WTC11 (cell line): ENCODE measurements around the gene TOMM40L. TPM values are rescaled to one million over a fixed set of nuclear protein-coding genes. Genes with fewer than 3 reads are reported as not detected.

Experiments used
- ATAC-seq: fragments of 200-7000 bp; cut with Tn5 transposase; 2 replicates; pipeline ENCODE4 v1.10.0; 2021; ENCODE audit warnings: mild to moderate bottlenecking, moderate library complexity
- CTCF ChIA-PET: fragments of 300-600 bp; sonication (Branson Sonifier 250); formaldehyde crosslinking; loops from one replicate; lab custom pipeline; 2021; ENCODE audit warnings: antibody characterized with exemption; lab: Charles Lee
- POLR2A ChIA-PET: fragments of 350-600 bp; sonication (Branson Sonifier 250); formaldehyde crosslinking; loops from one replicate; lab custom pipeline; 2021; ENCODE audit warnings: antibody characterized with exemption; lab: Charles Lee
- DNase-seq: peaks from one replicate; pipeline ENCODE4 v3.0.0; 2021; ENCODE audit warnings: low spot score
- H3K27ac Mint-ChIP-seq: 2 replicates; pipeline ENCODE4 v1.8.0; 2021; ENCODE audit warnings: mixed read lengths
- H3K27me3 Mint-ChIP-seq: 2 replicates; pipeline ENCODE4 v1.8.0; 2021; ENCODE audit warnings: low read depth, mild to moderate bottlenecking, moderate library complexity, mixed read lengths
- H3K36me3 Mint-ChIP-seq: 2 replicates; pipeline ENCODE4 v1.8.0; 2021; ENCODE audit warnings: mixed read lengths
- H3K4me1 Mint-ChIP-seq: 2 replicates; pipeline ENCODE4 v1.8.0; 2022; ENCODE audit warnings: mixed read lengths
- H3K4me3 Mint-ChIP-seq: 2 replicates; pipeline ENCODE4 v1.8.0; 2021; ENCODE audit warnings: mild to moderate bottlenecking, moderate library complexity, mixed read lengths
- H3K9me3 Mint-ChIP-seq: 2 replicates; pipeline ENCODE4 v1.8.0; 2021; ENCODE audit warnings: mixed read lengths
- AFF4 ChIP-seq: sonication (generic); formaldehyde crosslinking; IDR thresholded peaks from 2 replicates; pipeline ENCODE4 v1.8.1; 2023; ENCODE audit warnings: mild to moderate bottlenecking, missing genetic modification reagents, borderline replicate concordance
- EMX1 ChIP-seq: fragments of 250-450 bp; sonication (Bioruptor Pico); IDR thresholded peaks from 2 replicates; pipeline ENCODE4 v1.8.0; 2021; ENCODE audit warnings: mild to moderate bottlenecking
- FOXJ3 ChIP-seq: sonication (generic); formaldehyde crosslinking; IDR thresholded peaks from 2 replicates; pipeline ENCODE4 v1.9.0; 2021; ENCODE audit warnings: missing genetic modification reagents, mild to moderate bottlenecking, borderline replicate concordance
- MYBL2 ChIP-seq: sonication (generic); formaldehyde crosslinking; IDR thresholded peaks from 2 replicates; pipeline ENCODE4 v1.8.1; 2023; ENCODE audit warnings: mild to moderate bottlenecking, moderate library complexity, missing genetic modification reagents
- NFATC4 ChIP-seq: fragments of 250-450 bp; sonication (Bioruptor Pico); IDR thresholded peaks from 2 replicates; pipeline ENCODE4 v1.9.0; 2021; ENCODE audit warnings: mild to moderate bottlenecking
- SMAD3 ChIP-seq: sonication (generic); formaldehyde crosslinking; IDR thresholded peaks from 2 replicates; pipeline ENCODE4 v1.8.0; 2022; ENCODE audit warnings: missing genetic modification reagents, mild to moderate bottlenecking, borderline replicate concordance
- TEAD4 ChIP-seq: sonication (generic); formaldehyde crosslinking; IDR thresholded peaks from 2 replicates; pipeline ENCODE4 v1.8.0; 2022; ENCODE audit warnings: mild to moderate bottlenecking, missing genetic modification reagents
- ZBTB21 ChIP-seq: sonication (generic); formaldehyde crosslinking; IDR thresholded peaks from 2 replicates; pipeline ENCODE4 v1.8.1; 2023; ENCODE audit warnings: mild to moderate bottlenecking, missing genetic modification reagents, borderline replicate concordance
- ZBTB43 ChIP-seq: sonication (generic); formaldehyde crosslinking; IDR thresholded peaks from 2 replicates; pipeline ENCODE4 v1.8.1; 2023; ENCODE audit warnings: mild to moderate bottlenecking, missing genetic modification reagents
- ZNF138 ChIP-seq: sonication (generic); formaldehyde crosslinking; conservative IDR thresholded peaks from 2 replicates; pipeline ENCODE4 v1.8.1; 2022; ENCODE audit warnings: mild to moderate bottlenecking, moderate library complexity, missing genetic modification reagents
- ZNF396 ChIP-seq: fragments of 250-450 bp; sonication (Bioruptor Pico); IDR thresholded peaks from 2 replicates; pipeline ENCODE4 v1.8.0; 2021; ENCODE audit warnings: mild to moderate bottlenecking, moderate library complexity, borderline replicate concordance
- total RNA-seq: library from RNA; stranded (reverse); gene quantifications from 3 replicates; pipeline ENCODE4 v1.2.3, GENCODE V29; 2021
- TF ChIP-seq, protein P1 (sequence below): fragments of 250-450 bp; sonication (Bioruptor Pico); IDR thresholded peaks from 2 replicates; pipeline ENCODE4 v1.9.0; 2021; ENCODE audit warnings: mild to moderate bottlenecking
- TF ChIP-seq, protein P2 (sequence below): sonication (generic); formaldehyde crosslinking; IDR thresholded peaks from 2 replicates; pipeline ENCODE4 v1.8.1; 2022; ENCODE audit warnings: low read depth, mild to moderate bottlenecking, moderate library complexity, missing genetic modification reagents, borderline replicate concordance
- TF ChIP-seq, protein P3 (sequence below): sonication (generic); formaldehyde crosslinking; IDR thresholded peaks from 2 replicates; pipeline ENCODE4 v1.8.1; 2022; ENCODE audit warnings: mild to moderate bottlenecking, moderate library complexity, missing genetic modification reagents

The TOMM40L gene
- total RNA-seq, 1 experiment from 2014 or later = 16.9 TPM

DNA sequence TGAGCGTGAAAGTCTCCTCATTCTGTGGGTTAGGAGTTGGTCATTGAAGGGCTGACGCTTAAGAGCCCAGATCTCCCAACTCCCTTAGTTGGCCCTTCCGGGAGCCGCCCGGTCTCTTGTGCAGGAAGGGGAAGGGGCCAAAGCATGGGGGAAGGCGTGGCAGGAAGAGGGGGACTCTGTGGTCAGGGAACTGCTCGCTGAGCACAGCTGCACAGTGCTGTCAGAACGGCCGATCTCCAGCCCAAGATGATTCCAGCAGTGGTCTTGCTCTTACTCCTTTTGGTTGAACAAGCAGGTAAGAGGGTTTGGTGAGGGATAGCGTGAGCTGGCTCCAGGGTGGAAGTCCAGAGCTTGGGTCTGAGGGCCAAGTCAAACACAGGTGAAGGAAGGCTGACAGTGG is 10.8 kb upstream of the TOMM40L start, which contains the start of gene FCER1G:
Gene FCER1G (plus strand): TSS at position 220 of the 400 bp plus-strand sequence. CDS start 27 bp downstream, at position 247.
- POLR2A ChIA-PET = no interaction called here
- TF ChIP-seq AFF4 (CRISPR knock-in tag) (no peak), NFATC4 (CRISPR knock-in tag) (0 out of 2 replicates have a peak, but pooled peaks have one; percentile 18)
- Mint-ChIP-seq H3K36me3 (peaks cover 42% of the 10 kb centered on the region), H3K27ac (peak within 1 kb of the TSS; percentile 50), H3K4me3 (no peak within 1 kb of the TSS), H3K9me3 (no peaks in the 10 kb centered on the region), H3K4me1 (peaks cover 34% of the 10 kb centered on the region), H3K27me3 (no peaks in the 10 kb centered on the region; the same call in 1 of the 2 replicates)
- CTCF ChIA-PET = interaction anchor here (0.8 to 3.5 kb wide), 2 partner anchors 10 to 91 kb away, joined by 3 to 29 read pairs; partner anchors contain the start of gene TOMM40L
- DNase-seq (no peak), ATAC-seq (no peak)

DNA sequence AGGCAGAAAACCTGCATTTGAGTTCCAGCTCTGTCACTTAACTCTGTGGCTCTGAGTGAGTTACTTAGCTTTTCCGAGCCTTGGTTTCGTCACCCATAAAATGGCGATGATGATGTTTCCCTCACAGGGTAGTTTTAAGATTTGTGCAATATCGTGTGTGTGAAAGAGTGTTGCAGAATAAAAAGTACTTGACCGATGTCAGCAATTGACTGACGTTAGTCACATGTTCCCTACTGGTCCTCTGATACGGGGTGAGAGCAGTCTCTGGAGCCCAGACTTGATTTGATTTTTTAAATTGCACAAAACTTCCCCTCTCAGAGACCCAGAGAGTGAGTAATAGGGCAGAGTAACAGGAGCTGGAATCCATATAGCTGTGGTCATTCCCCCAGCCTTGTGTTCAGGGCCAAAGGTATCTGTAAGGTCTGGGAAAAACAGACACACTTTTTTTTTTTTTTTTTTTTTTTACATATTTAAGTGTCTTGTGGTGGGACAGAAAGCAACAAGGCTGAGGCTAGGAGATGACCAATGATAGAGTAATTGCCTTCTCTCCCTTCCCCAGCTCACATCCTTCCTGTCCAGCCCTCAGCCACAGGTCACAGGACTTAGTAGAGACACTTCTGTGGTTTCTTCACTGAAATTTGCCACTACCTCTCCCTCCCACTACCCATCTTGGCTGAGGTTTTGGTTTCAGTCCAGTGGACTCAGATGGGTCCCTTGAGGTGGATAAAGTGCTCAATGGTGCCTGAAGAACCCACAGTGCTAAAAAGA is 8.7 kb upstream of the TOMM40L start:
- CTCF ChIA-PET = interaction anchor here (1.2 to 3.5 kb wide), 4 partner anchors 8 to 89 kb away, joined by 4 to 29 read pairs (median 6); partner anchors contain the start of gene TOMM40L
- POLR2A ChIA-PET = interaction anchor here (0.5 to 1.4 kb wide), 2 partner anchors 9 to 164 kb away, joined by 5 to 7 read pairs; partner anchors contain the start of gene TOMM40L
- Mint-ChIP-seq H3K9me3 (no peaks in the 10 kb centered on the region), H3K27me3 (no peaks in the 10 kb centered on the region), H3K27ac (no peak overlapping the region), H3K4me3 (no peak overlapping the region), H3K4me1 (peaks cover 33% of the 10 kb centered on the region), H3K36me3 (peaks cover 27% of the 10 kb centered on the region)
- DNase-seq (no peak), ATAC-seq (no peak)
- no peak for TF ChIP-seq SMAD3 (CRISPR knock-in tag)
- TF ChIP-seq, protein P1, sequence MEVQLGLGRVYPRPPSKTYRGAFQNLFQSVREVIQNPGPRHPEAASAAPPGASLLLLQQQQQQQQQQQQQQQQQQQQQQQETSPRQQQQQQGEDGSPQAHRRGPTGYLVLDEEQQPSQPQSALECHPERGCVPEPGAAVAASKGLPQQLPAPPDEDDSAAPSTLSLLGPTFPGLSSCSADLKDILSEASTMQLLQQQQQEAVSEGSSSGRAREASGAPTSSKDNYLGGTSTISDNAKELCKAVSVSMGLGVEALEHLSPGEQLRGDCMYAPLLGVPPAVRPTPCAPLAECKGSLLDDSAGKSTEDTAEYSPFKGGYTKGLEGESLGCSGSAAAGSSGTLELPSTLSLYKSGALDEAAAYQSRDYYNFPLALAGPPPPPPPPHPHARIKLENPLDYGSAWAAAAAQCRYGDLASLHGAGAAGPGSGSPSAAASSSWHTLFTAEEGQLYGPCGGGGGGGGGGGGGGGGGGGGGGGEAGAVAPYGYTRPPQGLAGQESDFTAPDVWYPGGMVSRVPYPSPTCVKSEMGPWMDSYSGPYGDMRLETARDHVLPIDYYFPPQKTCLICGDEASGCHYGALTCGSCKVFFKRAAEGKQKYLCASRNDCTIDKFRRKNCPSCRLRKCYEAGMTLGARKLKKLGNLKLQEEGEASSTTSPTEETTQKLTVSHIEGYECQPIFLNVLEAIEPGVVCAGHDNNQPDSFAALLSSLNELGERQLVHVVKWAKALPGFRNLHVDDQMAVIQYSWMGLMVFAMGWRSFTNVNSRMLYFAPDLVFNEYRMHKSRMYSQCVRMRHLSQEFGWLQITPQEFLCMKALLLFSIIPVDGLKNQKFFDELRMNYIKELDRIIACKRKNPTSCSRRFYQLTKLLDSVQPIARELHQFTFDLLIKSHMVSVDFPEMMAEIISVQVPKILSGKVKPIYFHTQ (CRISPR knock-in tag) = no peak
- TF ChIP-seq EMX1 (CRISPR knock-in tag) = no peak
- TF ChIP-seq FOXJ3 = no peak
- TF ChIP-seq, protein P2, sequence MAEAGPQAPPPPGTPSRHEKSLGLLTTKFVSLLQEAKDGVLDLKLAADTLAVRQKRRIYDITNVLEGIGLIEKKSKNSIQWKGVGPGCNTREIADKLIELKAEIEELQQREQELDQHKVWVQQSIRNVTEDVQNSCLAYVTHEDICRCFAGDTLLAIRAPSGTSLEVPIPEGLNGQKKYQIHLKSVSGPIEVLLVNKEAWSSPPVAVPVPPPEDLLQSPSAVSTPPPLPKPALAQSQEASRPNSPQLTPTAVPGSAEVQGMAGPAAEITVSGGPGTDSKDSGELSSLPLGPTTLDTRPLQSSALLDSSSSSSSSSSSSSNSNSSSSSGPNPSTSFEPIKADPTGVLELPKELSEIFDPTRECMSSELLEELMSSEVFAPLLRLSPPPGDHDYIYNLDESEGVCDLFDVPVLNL (CRISPR knock-in tag) = no peak
- no peak for TF ChIP-seq ZBTB21 (CRISPR knock-in tag)
- no peak for TF ChIP-seq ZBTB43 (CRISPR knock-in tag)
- no peak for TF ChIP-seq MYBL2 (CRISPR knock-in tag)
- no peak for TF ChIP-seq ZNF138 (CRISPR knock-in tag)
- TF ChIP-seq ZNF396 (CRISPR knock-in tag) = no peak
- TF ChIP-seq, protein P3, sequence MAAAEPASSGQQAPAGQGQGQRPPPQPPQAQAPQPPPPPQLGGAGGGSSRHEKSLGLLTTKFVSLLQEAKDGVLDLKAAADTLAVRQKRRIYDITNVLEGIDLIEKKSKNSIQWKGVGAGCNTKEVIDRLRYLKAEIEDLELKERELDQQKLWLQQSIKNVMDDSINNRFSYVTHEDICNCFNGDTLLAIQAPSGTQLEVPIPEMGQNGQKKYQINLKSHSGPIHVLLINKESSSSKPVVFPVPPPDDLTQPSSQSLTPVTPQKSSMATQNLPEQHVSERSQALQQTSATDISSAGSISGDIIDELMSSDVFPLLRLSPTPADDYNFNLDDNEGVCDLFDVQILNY (CRISPR knock-in tag) = no peak
- TF ChIP-seq AFF4 (CRISPR knock-in tag) = no peak
- no peak for TF ChIP-seq TEAD4
- TF ChIP-seq NFATC4 (CRISPR knock-in tag) = no peak
